Retina (tissue), 1 donor: Measurements from ENCODE around the gene PCAT7.

ENCODE experiments used
- DNase-seq: peaks from one replicate; pipeline ENCODE4 v3.0.0-alpha.2; 2016

PCAT7 gene

GRCh38 chr9:94606646-94607422 lies 52.0 kb downstream of the PCAT7 start:
- DNase-seq = no peak

DNA sequence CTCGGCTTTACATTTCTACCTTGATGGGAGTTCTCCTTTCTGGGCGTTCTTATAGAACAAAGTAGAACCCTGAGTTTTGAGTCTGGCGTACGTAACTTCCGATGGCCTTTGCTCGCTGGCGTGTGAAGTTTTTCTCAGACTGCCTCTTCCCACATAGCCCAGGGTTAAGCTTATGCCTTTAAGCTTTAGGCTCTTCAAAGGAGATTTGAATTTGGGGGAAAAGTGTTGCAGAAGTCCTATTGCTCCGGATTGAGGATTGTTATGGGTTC lies 52.5 kb downstream of the PCAT7 start:
- no peak for DNase-seq

GRCh38 chr9:94610181-94610606 lies 55.3 kb downstream of the PCAT7 start:
- no peak for DNase-seq

- DNase-seq = no peak
Measured at GRCh38 chr9:94611638-94612068, 56.8 kb downstream of the PCAT7 start.

GRCh38 chr9:94612071-94612470 lies 57.2 kb downstream of the PCAT7 start:
- DNase-seq = no peak

DNA sequence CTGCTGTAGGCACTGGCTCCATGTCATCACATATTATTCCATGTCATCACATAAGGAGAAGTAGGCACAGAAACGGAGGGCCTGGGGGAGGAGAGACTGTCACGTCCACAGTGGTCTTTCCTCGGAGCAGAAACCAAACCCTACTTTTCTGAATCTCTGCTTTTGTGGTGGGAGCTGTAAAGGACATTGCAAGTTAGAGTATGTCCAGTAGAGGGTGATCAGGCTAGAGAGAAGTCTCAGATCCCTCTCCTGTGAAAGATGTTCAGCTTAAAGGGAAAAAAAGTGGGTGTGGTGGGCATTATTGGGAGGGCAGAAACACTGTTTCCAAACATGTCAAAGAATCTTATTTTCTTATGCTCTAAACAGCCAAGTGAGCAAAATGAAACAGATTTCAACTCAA lies 58.1 kb downstream of the PCAT7 start:
- DNase-seq = no peak

GRCh38 chr9:94619026-94619425 lies 64.1 kb downstream of the PCAT7 start:
- no peak for DNase-seq
